Measurements from ENCODE around the gene FRMD4A.

GRCh38 chr10:13860886-13861285 lies 469.8 kb downstream of the FRMD4A start:
- TF ChIP-seq CTCF (IDR thresholded peaks at IDR 0.05; ENCODE audit: low read length) = no peak
- no peak for TF ChIP-seq EZH2 (optimal IDR thresholded peaks at IDR 0.05; ENCODE audit: low read depth, low read length)

Measured in MM.1S (cell line).